ENCODE data around the gene FIG4.

GRCh38 chr6:109800771-109801170, 109.7 kb downstream of the FIG4 start:
- TF ChIP-seq POLR2A (IDR thresholded peaks at IDR 0.05) (no peak), CTCF (IDR thresholded peaks at IDR 0.05) (no peak)
